Measurements from ENCODE around the gene NOTCH3.

NOTCH3 gene

DNA sequence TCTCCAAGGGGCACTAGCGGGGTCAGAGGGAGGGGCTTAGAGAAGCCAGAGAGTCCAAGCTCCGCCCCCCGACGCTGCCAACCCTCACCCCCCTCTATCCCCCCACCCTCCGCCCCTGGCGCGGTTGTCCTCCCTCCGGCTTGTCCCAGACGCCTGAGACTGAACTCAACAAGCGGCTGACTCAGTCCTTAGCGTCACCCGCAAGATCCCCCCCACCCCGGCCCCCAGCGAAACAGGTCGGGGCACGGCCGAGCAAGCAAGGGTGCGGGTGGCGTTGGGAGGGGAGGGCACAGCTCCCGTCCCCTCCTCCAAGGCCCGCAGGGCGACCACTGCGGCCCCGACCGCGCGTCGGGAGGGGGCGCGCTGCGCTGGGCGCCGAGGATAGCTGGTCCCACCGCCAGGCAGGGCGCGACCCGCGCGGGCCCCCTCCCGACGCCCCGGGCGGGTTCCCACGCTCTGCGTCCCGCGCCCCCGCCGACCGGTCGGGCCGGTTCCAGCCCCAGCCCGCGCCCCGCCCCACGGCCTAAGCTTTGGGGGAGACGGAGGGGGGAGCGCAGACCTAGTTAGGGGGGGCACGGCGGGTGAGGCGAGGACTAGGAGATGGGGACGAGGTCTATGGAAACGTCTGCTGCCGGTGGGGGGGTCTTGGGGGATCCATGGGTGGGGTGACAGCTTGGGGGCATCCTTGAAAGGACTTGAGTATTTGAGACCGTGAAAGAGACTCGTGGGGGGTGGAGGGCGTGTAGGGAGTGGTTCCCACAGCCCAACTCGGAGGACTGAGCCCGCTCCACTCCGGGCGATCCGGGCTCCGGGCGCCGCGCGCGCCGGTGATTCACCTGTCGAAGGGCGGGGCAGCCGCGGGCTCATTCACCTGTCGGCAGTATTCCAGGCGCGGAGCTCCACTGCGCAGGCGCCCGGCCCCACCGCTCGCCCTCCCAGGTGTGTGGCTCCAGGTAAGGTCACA is 5.1 kb downstream of the NOTCH3 start:
- no peak for DNase-seq (ENCODE audit: low read depth)

DNA sequence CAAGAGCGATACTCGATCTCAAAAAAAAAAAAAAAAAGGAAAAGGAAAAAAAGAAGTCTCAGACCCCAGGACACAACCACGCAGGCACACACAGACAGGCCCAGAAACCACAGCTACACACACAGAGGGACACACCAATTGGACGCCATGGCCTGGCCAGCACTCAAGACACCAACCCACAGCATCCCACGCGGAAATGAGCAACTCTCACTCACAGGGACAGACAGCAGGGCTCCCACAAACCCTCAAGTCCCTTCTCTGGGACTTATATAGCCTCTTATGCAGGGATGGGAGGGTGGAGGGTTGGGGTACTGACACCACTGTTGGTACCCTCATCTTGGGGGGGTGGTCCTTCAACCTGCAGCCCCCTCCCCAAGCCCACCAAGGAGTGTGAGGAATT is 5.9 kb downstream of the NOTCH3 start:
- no peak for DNase-seq (ENCODE audit: low read depth)

DNA sequence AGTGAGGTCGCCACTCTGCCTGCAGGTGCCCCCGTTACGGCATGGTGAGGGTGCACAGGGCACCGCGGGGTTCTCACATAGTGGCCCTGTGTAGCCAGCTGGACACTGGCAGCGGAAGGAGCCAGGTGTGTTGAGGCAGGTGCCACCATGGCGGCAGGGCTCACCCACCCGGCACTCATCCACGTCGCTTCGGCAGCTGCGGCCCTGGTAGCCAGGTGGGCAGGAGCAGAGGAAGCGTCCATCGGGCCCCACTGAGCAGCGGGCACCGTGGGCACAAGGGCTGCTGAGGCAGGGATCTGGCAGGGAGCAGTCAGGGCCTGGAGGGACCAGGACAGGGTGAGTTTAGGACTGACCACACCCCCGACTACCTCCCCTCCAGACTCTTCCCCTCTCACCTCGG is 8.8 kb downstream of the NOTCH3 start:
- no peak for DNase-seq (ENCODE audit: low read depth)

DNA sequence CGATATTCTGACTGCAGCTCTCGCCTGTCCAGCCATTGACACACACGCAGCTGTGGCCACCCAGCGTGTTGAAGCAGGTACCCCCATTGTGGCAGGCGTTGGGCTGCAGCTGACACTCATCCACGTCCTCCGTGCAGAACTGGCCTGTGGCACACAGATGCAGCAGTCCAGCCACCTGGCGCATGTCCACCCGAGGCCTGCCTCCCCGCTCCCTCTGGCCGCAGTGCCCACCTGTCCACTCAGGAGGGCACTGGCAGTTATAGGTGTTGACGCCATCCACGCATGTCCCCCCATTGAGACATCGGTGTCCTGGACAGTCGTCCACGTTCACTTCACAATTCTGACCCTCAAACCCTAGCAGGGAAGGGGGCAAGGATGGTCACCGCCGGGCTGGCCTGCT is 9.3 kb downstream of the NOTCH3 start:
- DNase-seq (ENCODE audit: low read depth), result no peak

DNA sequence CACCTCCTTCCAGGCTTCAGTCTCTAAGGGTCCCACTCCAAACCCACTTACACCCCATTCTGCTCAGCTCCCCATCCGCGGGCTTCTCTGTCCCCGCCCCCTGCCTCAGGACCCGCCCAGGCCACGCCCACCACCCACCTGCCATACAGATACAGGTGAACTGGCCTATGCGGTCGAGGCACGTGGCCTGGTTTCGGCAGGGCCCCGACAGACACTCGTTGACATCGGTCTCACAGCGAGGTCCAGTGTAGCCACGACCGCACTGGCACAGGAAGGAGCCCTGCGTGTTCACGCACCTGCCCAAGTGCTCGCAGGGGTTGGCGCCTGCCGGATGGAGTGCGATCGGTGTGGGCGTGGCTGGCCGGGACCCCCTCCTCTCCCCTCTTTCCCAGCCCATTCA is 11.9 kb downstream of the NOTCH3 start:
- DNase-seq (ENCODE audit: low read depth), result no peak

DNA sequence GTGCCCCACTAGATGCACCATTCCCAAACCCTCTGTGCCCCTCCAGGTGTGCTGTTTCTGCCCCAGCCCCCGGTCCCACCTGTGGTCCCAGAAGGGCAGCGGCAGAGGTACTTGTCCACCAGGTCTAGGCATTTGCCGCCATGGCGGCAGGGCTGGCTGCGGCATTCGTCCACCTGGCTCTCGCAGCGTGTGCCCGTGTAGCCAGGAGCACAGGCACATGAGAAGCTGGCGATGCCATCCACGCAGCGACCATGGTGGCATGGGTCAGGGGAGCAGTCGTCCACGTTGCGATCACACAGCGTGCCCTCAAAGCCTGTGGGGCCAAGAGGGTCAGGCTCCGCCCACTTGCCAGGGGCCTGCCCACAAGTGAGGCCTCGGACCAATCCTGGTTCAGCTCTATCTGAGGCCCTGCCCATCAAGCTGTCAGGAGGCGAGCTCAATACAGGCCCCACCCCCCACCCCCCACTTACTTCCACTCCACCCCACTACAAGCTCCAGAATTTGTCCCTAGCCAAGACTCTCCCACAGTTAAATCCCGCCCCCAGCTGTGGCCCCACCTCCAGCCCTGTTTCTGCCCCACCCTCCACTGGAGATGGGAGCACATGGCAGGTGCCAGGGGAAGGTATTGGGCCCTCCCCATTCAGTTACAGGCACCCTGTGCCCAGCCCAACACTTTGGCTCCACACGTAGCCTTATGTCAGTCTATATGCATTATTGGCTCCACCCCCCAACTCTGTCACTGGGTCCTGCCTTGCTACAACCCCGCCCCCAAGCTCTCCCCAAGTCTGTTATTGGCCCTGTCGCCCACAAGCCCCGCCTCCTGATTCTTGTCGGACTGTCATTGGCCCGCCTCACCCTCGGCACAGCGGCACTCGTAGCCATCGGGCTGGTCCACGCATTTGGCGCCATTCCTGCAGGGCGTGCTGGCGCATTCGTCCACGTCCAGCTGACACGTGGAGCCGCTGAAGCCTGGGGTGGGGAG is 13.5 kb downstream of the NOTCH3 start:
- DNase-seq (ENCODE audit: low read depth), result no peak

DNA sequence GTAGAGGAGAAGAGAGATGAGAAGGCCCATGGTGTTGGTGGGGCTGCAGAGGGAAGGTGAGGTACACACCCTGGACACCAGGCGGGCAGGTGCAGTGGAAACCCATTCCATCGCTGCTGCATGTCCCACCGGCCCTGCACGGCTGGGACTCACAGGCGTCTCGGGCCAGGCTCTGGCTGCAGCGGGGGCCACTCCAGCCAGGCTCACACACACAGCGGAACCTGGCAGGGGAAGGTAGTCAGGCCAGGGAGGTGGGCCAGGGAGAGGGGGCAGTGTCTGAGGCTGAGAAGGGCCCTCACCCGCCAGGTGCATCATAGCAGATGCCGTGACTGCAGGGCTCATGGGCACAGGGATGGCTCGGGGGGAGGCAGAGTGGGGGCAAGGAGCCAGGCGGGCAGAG is 15.6 kb downstream of the NOTCH3 start:
- DNase-seq (ENCODE audit: low read depth), result no peak

DNA sequence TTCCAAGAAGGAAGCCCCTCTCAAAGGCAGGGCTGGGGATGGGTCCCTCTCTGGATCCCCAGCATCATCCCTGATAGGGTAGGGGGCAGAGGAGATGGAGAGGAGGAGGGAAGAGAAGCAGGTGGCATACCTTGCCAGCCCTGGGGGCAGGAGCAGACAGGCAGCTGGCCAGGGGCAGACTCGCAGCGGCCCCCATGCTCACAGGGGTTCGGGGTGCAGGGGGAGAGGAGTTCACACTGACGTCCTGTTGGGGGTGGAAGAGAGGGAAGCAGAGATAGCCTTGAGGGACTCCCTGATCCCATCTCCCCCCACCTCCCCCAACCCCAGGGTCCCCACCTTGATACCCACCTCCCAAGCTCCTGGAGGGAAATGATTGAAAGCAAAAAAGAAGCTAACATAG is 16.0 kb downstream of the NOTCH3 start:
- no peak for DNase-seq (ENCODE audit: low read depth)

DNA sequence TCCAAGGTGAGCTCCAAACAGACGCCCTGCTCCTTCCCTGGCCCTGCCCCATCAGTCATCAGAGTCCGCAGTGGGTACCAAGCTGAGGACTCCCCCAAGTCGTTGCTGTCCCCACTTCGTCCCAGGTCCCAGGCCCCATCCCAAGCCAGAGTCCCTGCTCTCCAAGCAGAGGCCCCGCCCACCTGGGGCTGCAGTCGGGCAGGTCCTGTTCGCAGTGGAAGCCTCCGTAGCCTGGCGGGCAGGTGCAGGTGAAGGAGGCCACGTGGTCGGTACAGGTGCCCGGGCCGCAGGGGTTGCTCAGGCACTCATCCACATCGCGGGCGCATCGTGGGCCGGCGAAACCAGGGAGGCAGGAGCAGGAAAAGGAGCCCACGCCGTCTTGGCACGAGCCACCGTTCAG is 19.4 kb downstream of the NOTCH3 start:
- DNase-seq (ENCODE audit: low read depth), result no peak

DNA sequence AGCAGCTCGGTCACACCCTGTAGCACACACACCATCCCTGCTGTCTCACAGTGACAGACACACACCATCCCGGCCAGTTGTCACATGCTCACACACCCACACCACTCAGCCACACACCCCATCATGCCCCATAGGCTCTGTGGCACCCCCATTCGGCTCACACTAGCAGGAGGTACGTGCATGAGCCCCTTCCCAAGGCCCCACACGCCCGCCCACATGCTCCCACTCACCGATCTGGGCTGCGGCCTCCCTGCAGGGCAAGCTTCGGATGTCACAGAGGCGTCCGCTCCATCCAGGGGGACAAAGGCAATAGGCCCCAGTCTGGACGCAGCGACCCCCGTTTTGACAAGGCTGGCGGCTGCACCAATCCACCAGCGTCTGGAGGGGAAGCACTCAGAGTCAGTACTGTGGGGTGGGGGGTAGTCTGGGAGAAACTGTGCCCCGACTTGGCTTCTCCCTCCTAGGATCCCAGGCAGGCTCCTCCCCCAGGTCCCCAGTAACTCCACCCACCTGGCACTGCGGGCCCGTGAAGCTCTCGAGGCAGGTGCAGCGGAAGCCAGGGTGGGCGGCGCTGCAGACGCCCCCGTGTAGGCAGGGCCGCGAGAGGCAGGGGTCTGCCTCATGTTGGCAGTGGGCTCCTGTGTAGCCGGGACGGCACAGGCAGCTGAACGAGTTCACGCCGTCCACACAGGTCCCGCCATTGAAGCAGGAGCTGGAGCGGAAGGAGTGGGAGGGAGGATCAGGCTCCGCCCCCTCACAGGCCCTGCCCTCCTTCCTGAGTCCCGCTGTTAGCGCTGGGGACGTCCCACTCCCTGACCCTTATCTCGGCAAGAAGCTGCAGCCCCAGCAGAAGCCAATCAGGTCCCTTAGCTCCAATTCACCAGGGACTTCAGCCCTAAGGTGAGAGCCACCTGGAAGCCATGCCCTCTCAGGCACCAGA is 20.1 kb downstream of the NOTCH3 start:
- no peak for DNase-seq (ENCODE audit: low read depth)

DNA sequence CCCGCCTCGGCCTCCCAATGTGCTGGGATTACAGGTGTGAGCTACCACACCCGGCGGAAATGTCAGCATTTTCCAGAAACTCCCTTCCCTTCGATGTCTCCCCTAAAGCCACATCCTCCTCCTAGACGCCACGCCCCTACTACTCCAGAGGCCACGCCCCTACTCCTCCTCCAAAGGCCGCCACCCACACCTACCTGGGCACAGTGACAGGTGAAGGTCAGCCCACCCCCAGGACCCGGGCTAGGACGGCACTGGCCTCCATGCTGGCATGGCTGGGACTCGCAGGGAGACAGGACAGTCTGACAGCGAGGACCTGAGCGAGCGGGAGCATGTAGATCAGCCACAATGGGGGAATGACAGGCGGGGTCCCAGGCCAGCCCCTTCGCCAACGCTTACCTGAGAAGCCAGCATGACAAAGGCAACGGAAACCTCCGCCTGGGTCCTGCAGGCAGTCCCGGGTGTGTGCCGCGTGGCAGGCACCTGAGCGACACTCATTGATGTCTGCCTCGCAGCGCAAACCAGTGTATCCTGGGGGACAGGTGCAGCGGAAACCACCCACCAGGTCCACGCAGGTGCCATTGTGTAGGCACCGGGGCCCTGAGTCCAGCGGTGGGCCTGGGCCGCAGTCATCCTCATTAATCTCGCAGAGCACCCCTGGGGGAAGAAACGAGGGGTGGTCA is 22.0 kb downstream of the NOTCH3 start:
- no peak for DNase-seq (ENCODE audit: low read depth)

DNA sequence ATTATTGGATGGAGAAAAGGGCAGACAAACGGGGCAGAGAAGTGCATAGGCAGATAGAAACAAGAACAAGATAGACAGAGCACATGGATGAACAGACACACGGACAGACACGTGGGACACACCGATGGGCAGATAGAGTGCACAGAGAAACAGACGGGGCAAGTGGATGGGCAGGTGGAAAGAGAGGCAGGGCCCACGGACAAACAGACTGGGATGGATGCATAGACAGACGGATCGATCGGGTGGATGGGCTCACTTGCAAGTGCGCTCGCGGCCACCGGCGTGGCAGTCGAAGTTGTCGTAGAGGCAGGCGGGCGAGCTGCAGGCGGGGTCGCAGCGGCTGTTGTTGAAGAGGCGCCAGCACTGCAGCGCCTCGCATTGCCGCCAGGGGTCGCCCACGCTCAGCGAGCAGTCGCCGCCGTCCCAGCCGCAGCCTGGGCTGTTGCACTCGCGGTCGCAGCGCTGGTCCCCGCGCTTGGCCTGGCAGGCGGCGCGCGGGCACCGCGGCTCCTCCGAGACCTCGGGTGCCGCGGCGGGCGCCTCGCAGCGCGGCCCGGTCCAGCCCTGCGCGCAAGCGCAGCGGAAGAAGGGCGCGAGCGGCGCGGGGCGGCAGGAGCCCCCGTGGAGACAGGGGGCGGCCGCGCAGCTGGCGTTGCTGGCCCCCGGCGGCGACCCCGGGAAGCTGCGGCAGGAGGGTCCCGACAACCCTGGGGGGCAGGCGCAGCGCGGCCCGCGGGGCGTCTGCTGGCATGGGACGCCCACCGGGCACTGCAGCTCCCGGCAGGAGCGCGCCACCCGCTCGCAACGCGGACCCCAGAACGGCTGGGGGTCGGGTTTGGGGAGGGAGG is 23.3 kb downstream of the NOTCH3 start:
- DNase-seq (ENCODE audit: low read depth), result peak; percentile 72

DNA sequence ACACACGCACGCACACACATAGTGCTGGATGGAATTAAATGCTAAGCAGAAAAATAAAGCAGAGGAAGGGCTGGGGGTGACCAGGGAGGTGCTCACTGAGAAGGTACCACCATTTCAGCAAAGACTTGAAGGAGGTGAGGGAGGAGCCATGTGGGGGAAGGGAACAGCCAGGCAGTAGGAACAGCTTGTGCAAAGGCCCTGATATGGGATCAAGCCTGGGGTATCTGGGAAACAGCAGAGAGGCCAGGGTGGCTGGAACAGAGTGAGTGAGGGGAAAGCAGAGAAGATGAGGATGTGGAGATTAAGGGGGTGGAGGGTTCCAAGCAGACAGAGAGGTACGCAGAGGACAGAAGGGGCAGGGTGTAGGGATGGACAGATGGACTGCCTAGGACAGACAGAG is 25.2 kb downstream of the NOTCH3 start:
- DNase-seq (ENCODE audit: low read depth), result no peak

DNA sequence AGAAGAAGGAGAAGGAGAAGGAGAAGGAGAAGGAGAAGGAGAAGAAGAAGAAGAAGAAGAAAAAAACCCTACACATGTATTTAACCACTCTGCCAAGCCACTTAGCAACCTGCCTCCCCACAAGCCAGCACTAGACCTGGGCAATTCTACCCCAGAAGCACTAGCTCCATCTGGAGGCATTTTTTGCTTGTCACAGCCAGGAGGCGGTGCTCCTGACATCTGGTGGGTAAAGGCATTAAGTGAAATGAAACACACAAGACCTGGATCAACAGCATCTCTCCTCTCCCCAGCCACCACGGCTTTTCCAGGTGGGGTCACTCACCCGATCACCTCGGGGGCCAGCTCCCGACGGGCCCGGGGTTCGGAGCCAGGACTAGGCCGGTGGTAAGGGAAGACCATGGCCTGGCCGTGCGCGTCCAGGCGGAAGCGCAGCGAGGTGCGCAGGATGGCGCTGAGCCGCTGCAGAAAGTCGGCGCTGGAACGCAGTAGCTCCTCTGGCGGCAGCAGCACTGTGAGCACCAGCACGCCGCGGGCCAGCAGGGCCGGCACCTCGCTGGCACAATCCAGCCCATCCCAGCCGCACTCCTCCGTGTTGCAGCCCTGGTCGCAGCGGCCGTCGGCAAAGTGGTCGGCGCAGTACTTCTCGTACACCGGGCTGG is 26.9 kb downstream of the NOTCH3 start:
- DNase-seq (ENCODE audit: low read depth), result no peak

DNA sequence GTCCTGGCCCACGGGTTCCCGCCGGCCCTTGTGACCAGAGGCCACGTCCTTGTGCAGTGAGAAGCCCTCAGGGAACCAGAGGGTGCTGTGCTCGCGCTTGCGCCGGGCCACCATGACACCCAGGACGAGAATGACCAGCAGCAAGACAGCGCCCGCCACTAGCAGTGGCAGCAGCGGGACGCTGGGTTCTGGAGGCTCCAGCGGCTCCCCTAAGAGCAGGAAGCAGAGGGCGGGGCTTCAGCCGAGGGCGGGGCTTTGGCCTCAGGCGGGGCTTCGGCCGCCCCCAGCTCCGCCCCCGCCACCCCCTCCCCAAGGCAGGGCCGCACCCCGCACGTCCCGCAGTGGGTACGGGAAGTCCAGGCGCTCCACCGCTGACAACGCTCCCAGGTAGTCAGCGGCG is 30.4 kb downstream of the NOTCH3 start:
- DNase-seq (ENCODE audit: low read depth), result no peak

DNA sequence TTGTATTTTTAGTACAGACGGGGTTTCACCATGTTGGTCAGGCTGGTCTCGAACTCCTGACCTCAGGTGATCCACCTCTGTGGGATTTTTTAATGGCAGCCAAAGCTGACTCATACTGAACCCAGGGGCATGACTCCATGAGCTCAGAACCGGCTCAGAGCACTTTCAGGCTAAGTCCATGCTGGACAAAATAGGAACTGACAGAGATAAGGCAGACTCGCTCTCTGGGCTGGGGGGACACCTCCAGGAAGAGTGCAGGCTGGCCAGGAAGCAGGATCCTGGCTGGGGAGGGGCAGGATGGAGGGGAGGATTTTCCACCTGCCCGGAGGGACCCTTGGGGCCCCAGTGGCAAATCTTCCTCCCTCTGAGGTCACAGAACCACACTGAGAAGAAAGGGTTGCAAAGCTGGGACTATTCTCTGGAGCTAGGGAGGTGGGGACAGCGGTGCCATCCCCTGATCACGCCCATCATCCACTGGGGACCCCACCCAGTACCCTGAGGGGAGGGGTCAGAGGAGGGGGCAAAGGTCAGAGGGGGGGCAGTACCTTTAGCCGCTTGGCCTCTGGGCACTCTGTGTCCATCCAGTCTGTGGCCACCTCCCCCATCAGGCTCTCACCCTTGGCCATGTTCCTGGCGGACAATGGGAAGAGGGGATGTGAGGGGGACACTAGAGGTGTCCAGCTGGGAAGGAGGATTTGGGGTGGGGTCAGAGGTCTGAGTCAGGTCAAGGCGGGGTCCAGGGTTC is 31.1 kb downstream of the NOTCH3 start:
- no peak for DNase-seq (ENCODE audit: low read depth)

DNA sequence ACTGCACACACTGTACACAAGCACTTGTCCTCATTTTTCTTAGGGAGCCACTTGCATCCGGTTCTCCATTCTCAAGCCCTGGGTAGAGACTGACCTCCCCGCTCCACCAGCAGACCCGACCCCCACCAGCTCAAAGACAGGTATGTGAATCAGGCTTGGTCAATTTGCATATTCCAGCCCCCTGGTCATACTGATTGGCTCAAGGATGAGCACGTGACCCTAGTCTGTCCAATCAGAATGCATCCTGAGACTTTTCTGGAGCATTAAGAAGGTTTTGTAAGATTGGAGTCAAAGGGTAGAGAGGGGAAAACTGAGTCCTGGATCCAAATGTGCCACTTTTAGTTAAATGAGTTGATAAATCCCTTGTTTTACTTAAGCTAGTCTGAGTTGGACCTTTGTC is 34.1 kb downstream of the NOTCH3 start:
- no peak for DNase-seq (ENCODE audit: low read depth)

DNA sequence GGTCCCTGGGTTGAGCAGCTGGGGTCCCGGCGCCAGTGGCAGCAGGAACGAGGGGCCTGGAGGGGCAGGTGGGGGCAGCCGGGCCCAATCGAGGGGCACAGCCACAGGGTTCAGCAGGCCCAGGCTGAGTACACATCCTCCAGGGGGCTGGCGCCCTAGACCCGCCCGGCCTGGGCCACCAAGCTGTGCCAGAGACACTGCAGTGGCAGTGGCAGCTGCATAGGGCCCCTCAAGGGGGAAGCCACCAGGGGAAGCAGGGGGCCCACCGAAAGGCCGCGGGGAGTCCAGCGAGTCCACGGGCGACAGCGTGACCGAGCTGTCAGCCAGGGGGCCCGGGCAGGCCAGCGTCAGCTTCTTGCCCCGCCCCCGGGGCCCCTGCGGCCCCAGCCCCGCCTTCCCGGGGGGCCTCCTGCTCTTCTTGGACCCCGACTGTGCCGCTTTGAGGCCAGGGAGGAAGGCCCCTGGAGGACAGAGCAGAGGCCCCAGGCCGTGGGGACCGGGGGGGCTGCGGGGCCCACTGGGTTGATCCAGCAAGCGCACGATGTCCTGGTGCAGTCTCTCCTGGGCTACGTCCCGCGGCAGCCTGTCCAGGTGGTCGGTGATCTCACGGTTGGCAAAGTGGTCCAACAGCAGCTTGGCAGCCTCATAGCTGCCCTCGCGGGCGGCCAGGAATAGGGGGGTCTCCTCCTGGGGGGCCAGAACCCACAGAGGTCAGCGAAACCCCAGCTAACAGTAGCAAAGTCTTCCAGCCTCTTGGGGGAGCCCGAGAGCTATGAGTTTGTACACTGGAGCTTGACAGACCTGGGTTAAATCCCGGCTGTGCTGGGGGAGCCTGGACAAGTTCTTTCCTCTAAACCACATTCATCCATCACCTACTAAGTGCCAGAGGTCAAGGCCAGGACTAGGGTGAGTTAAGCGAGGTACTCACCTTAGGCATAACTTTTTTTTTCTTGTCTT is 39.5 kb downstream of the NOTCH3 start:
- DNase-seq (ENCODE audit: low read depth), result no peak
